ENCODE measurements around the gene THEMIS.

THEMIS gene

GRCh38 chr6:127945434-127946097, 44.7 kb upstream of the THEMIS start:
- Histone ChIP-seq H4K20me1 (ENCODE audit: insufficient read depth, low read length) (no peaks in the 10 kb centered on the region), H3K4me2 (ENCODE audit: low read length) (no peak overlapping the region), H3K4me3 (ENCODE audit: low read depth, low read length, poor library complexity, severe bottlenecking) (no peak overlapping the region), H3K4me1 (ENCODE audit: insufficient read depth, low read length, severe bottlenecking) (no peaks in the 10 kb centered on the region), H3K9ac (ENCODE audit: low read length) (no peak overlapping the region), H3K79me2 (ENCODE audit: insufficient read depth, low read length) (no peaks in the 10 kb centered on the region), H3K36me3 (ENCODE audit: insufficient read depth, low read length) (no peaks in the 10 kb centered on the region), H2AFZ (ENCODE audit: low read length) (no peak overlapping the region), H3F3A (ENCODE audit: insufficient read depth, low read length) (no peaks in the 10 kb centered on the region), H3K27ac (ENCODE audit: low read depth, low read length, poor library complexity, severe bottlenecking) (no peak overlapping the region), H3K9me2 (ENCODE audit: low read depth, low read length) (no peaks in the 10 kb centered on the region), H3K27me3 (ENCODE audit: insufficient read depth, low read length) (no peaks in the 10 kb centered on the region), H3K9me3 (ENCODE audit: low read length) (no peaks in the 10 kb centered on the region)
- no peak for TF ChIP-seq CTCF (IDR thresholded peaks at IDR 0.05; ENCODE audit: low read length)
- no peak for TF ChIP-seq EZH2 (IDR thresholded peaks at IDR 0.05; ENCODE audit: borderline replicate concordance, low read length)

- Histone ChIP-seq H3F3A (ENCODE audit: insufficient read depth, low read length) (no peaks in the 10 kb centered on the region), H3K36me3 (ENCODE audit: insufficient read depth, low read length) (no peaks in the 10 kb centered on the region), H3K4me1 (ENCODE audit: insufficient read depth, low read length, severe bottlenecking) (no peaks in the 10 kb centered on the region), H3K4me2 (ENCODE audit: low read length) (no peak overlapping the region), H3K9me3 (ENCODE audit: low read length) (no peaks in the 10 kb centered on the region), H2AFZ (ENCODE audit: low read length) (no peak overlapping the region), H4K20me1 (ENCODE audit: insufficient read depth, low read length) (no peaks in the 10 kb centered on the region), H3K79me2 (ENCODE audit: insufficient read depth, low read length) (no peaks in the 10 kb centered on the region), H3K4me3 (ENCODE audit: low read depth, low read length, poor library complexity, severe bottlenecking) (no peak overlapping the region), H3K27ac (ENCODE audit: low read depth, low read length, poor library complexity, severe bottlenecking) (no peak overlapping the region), H3K9ac (ENCODE audit: low read length) (no peak overlapping the region), H3K27me3 (ENCODE audit: insufficient read depth, low read length) (no peaks in the 10 kb centered on the region), H3K9me2 (ENCODE audit: low read depth, low read length) (no peaks in the 10 kb centered on the region)
- TF ChIP-seq CTCF (IDR thresholded peaks at IDR 0.05; ENCODE audit: low read length), result no peak
Measured at GRCh38 chr6:127941228-127941627, 40.4 kb upstream of the THEMIS start.

GRCh38 chr6:127939442-127940066, 38.7 kb upstream of the THEMIS start:
- H2AFZ ChIP-seq (ENCODE audit: low read length), result no peak overlapping the region
- no peaks in the 10 kb centered on the region for H3K4me1 ChIP-seq (ENCODE audit: insufficient read depth, low read length, severe bottlenecking)
- H3K9me3 ChIP-seq (ENCODE audit: low read length), result no peaks in the 10 kb centered on the region
- no peak for TF ChIP-seq CTCF (IDR thresholded peaks at IDR 0.05; ENCODE audit: low read length)
- no peak for TF ChIP-seq EZH2 (IDR thresholded peaks at IDR 0.05; ENCODE audit: borderline replicate concordance, low read length)
- H3K27ac ChIP-seq (ENCODE audit: low read depth, low read length, poor library complexity, severe bottlenecking), result no peak overlapping the region
- no peak overlapping the region for H3K4me2 ChIP-seq (ENCODE audit: low read length)
- H3K9me2 ChIP-seq (ENCODE audit: low read depth, low read length), result no peaks in the 10 kb centered on the region
- H3F3A ChIP-seq (ENCODE audit: insufficient read depth, low read length), result no peaks in the 10 kb centered on the region
- H3K9ac ChIP-seq (ENCODE audit: low read length), result no peak overlapping the region
- H4K20me1 ChIP-seq (ENCODE audit: insufficient read depth, low read length), result no peaks in the 10 kb centered on the region
- H3K36me3 ChIP-seq (ENCODE audit: insufficient read depth, low read length), result no peaks in the 10 kb centered on the region
- H3K79me2 ChIP-seq (ENCODE audit: insufficient read depth, low read length), result no peaks in the 10 kb centered on the region
- no peak overlapping the region for H3K4me3 ChIP-seq (ENCODE audit: low read depth, low read length, poor library complexity, severe bottlenecking)
- no peaks in the 10 kb centered on the region for H3K27me3 ChIP-seq (ENCODE audit: insufficient read depth, low read length)

Data from OCI-LY1 (cell line).